NCI-H2107 treated with DMSO at 0.1 percent for 48 hours (cell line): Measurements from ENCODE around the gene CALD1.

Experiments used
- DNase-seq: peaks from one replicate; lab custom pipeline; 2025; ENCODE audit not compliant: unreplicated experiment; lab: John Stamatoyannopoulos, UW

The CALD1 gene

DNA sequence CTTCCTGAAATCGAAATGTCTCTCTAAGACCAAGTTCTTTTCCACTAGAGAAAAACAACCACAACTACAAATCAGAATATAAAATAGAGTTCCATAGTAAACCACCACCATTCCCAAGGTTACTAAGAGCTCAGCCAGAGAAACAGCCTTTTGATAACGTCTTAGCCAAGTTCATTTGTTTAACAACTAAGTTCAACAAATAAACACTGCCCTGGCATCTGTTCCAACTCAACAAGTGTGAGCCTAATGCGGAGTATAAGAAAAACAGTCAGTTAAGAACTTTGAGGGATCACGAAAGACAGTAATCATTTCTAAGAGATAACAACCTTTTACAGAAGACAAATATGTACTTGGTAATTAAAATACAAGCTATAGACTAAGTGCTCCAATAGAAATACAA, 77.3 kb downstream of the CALD1 start:
- no peak for DNase-seq

DNA sequence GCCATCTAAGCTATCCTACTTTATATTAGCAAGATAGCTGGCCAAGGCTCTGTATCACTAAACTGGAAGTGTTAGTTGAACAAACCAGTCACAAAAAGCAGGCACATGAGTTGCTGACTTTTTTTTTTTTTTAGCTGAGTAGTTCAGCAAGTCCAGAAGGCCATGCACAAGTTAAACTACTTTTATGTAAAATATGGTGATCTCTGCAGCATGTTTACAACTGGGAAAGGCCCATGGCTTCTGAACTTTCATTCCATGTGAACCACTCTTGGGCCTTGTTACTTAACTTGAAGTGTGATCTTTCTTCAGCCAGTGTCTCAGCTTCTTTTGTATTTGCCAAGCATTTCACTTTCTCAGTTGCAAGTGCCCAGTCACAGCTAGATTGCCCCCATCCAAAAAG, 78.5 kb downstream of the CALD1 start:
- DNase-seq, result no peak

DNA sequence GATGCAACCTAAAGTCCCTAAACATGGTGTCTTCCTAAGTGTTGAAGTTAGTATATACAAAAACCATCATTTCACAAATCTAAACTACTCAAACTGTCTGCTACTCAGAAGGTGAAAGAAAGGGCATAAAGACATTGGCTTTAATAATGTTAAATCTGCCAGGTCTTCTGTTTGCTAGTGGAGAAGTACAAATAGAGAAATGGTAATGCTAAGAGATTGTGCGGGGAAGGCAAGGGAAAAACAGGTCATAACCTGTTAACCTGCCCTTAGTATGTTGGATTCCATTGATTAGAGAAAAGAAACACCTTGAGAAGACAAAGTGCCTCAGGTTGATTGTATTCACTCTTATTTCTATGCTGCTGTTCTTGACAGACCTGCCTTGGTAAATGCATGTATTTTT, 80.3 kb downstream of the CALD1 start:
- DNase-seq, result no peak

DNA sequence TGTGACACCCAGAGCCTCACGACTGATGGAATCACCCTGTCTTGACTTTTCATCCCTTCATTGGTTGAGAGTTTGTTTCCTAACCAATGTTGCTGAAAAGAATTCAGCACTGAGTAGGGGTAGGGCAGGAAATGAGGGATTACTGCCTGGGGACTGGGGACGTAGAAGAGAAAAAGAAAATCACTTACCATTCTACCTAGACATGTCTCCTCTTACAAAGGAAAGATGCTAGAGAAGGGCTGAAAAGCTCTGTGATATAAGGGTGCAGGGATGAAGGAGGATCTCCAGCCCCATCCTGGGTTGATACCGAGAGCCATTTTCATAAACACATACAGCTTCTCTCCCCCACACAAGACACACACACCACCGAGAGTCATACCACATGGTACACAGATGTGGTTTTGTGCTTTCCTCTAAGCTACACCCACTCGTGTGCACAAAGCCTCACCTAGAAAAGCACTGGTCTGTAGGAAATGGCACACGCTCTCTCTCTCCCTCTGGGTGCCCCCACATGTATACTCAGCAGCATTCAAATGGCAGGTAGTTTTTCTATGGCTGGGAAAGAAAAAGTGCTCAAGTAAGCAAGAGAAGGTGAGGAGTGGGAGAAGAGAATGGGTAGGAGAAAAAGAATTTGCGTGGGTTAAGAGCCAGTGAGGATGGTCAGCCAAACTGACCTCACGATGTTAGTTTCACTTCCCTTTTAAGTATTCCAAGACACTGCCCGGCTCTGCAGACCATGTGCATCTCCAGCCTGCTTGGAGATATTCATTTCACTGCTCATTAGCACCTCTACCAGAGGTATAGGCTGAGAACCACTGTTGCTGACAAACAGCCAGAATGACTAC, 85.8 kb downstream of the CALD1 start:
- DNase-seq, result no peak

DNA sequence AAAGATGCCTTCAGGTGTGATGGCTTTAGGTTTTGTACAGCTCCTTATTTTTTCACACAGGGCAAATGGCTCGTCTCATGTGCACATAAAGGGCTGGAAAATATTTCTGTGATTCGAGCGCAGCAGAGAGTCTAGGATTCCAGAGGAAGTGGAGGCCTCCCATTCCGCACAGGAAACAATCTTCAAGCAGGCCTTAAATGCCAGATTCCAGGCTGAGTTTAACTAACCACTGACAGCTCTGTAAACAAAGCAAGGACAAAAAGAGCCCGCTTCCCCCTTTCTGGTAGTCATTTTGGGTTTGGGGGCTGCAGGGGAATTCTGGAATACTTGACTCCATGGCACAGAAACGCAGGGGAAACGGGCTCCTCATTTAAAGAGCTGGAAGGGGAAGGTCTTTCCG, 87.2 kb downstream of the CALD1 start:
- DNase-seq, result no peak

DNA sequence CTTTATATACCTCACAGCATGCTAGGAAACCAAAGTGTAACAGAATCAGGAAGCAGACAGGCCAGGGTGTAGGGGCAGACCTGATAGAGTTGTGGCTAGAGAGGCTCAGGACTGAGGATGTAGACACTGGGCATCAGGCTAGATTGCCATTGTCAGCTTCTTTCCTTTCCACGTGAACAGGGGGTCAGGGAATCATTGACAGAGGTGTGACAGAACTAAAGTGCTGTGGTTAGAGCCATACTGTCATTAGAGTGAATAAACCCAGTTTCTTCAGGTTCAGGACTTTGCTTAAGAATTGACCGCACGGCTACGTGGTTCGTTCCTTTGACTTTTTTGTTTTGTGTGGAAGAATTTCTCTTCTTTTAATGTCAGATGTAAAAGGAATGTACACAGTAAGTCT, 90.7 kb downstream of the CALD1 start:
- DNase-seq, result no peak

DNA sequence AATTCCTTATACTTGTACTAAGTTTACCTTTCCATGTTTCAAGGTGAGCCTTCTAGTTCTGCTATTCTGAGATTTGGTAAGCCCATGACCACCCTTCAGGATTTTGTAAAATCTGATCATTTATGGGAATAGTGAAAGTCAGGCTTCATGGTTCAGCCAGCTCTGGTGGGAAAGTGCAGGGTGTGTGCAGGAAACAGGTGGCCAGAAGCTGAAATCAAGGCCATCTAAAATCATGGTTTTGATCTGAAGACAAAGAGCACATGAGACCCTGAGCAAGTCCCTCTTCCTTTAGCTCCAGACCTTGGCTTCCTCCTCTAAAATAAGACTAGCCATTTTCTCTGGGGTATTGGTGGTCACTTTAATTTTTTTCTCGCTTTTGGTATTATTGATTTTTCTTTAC, 91.3 kb downstream of the CALD1 start:
- no peak for DNase-seq

DNA sequence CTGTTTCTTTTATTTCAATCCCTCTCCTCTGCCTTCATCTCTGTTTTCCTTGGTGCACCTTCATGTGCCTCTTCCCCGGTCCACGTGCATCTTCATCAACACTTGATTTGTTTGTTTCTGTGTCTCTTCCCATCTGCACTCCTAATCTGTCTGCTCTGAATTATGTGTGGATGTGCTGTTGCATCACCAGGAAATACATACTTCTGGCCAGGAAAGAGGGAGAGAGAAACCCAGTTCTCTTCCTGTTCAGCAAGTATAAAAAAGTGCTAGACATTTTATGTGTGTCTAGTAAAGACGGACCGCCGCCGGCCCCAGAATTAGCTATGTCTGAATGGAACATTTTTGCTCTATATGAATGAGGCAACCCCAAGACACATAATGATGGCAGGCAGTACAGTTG, 93.8 kb downstream of the CALD1 start:
- no peak for DNase-seq

DNA sequence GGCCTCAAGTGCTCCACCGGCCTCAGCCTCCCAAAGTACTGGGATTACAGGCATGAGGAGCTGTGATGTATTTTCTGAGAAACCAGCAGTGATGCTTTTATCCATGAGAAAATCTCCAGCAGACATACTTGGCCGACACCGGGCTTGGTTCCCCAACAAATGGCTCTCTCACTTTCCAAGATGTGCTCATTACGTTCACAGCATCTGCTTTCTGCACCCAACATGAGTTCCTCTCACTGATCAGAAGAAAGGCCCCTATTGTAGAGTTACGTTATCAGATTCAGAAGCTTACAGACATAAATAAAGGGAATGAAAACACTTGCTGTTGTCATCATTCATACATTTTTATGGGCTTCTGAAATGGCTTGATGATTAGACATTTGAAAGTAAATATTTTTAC, 95.0 kb downstream of the CALD1 start:
- DNase-seq, result no peak

DNA sequence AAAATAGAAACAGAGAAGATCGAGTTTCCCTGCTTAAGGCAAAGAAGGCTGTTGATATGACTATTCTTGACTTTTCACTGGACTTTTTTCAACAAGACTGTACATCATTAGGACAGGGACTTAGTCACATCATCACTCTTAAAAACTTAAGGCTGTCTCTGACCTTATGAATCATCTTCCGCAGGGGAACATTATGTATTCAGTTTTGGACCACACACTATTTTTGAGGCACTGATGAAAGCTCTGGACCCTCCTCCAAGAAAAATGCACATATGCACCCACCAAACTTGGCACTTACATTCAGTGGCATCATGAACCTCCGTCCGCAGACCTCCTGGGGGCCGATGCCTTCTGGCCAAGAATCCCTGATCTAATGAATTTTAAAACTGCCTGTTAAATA, 96.4 kb downstream of the CALD1 start:
- DNase-seq, result no peak

DNA sequence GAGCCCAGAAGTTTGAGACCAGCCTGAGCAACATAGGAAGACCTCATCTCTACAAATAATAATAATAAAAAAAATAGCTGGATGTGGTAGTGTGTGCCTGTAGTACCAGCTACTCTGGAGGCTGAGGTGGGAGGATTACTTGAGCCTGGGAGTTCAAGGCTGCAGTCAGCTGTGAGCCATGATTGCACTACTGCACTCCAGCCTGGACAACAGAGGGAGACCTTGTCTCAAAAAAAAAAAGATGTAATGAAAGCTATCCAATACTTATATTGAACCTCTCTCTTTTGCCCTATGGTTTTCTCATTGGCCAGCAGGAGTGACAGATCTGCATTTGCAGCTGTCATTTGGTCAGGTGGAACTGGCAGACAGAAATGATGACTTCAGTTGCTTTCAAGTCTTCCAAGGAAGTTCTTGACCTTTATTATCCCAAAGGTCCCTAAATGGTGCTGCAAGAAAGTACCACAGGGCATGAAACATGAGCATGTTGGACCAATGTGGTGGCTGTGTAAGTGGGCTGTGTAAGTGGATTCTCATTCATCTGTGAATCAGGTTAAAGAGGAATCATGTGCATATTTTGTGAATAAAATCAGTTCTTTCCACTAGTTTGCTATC, 99.4 kb downstream of the CALD1 start:
- no peak for DNase-seq

DNA sequence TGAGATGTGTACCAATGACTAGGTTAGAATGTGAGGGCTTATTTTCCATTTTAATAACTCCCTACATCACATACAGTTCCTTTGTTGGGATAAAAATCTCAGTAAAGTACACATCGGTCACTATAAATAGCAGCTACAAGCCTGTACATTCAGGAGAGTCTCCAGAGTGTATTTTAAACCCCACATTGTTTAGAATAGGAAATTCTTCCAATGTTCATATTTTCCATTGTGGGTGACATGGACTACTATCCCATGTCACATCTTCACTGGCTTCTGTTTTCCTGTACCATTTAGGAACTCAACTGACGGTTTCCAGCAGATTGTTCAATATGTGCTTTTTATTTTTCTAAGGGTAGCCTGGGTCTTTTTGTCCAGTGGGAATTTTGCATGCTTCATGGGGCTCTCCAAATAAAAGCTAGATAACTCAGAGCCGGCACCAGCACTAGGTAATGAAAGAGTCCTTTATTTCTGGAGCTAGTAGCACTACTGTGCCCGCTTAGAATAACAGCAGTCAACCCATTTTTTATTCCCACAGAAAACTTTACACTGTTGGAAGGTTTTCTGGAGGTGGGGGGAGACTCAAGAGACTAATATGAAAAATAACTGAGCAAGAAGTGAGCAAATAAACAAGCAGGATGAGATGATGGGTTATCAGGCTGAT, 100.5 kb downstream of the CALD1 start:
- DNase-seq, result no peak

DNA sequence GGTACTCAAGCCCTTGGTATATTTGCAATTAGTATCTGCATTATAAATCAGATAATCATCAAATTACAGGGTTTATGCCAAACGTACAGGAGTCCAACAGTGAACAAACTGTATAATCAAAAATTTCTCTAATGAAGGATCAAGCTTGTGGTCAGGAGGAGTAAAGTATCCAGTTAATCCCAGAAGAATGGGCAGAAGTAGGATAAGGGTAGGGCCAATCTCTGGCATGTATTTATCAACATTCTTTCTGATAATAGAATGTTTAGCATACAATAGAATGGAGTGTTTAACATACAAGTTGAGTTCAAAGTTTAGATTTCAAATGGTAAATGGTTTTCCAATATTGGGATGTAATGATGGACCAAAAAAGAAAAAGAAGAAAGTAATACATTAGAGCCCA, 103.0 kb downstream of the CALD1 start:
- DNase-seq, result no peak

DNA sequence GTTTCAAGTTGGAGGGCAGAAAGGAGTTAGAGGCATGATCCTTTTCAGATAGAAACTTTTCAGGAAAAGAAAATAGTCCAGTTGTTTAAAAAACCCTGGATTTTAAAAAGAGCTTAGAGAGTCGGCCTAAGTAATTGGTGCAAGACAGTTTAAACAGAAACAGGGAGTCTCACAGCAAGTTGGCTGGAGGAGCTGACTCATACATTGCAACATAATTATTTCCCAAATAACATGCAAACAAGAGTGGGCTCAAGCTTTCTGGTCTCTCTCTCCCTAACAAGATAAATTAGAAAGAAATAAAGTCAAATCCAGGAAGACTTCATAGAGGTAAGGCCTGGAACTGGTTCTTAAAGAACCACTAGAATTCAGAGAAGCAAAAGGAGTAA, 106.5 kb downstream of the CALD1 start:
- no peak for DNase-seq

DNA sequence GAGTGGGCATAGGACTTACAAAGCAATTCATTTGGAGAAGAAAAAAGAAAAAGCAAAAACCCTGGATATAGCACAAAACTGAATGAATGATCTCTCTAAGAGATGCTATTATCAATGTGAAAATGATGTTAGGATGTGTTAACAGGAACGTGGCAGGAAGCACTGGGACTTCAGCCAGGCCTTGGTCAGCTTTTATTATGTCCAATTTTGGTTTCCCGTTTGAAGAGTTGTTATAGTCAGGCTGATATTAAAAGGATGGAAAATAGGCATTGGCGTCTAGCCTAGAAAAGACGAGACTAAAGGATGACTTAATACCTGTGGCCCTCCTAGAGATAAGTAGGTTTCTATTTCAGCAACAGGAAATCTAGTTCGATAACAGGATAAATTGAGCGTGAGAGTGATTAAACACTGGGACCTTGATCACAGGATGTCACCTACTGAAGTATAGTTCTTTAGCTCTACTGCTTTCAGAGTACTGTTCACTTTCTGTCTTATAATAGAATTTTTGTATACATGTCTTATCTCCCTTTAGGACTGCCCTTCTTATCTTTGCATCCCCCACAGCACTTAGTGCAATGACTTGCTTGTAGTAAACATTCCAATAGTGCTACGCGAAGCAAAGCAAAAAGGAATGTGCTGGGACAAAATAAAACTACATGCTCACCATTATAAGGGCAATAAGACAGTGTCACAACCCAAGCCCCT, 107.1 kb downstream of the CALD1 start:
- DNase-seq, result peak; percentile 15

DNA sequence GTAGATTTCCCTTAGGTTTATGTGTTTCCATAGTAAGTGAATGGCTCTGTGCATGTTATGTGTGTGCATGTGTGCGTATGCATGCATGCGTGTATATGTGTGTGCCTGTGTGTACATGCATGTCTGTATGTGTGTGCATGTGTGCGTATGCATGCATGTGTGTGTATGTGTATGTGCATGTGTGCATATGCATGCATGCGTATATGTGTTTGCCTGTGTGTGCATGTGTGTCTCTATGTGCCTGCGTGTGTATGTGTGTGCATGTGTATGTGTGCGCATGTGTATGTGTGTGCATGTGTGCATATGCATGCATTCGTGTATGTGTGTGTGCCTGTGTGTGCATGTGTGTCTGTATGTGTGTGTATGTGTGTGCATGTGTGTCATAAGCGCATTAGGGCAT, 108.1 kb downstream of the CALD1 start:
- no peak for DNase-seq

DNA sequence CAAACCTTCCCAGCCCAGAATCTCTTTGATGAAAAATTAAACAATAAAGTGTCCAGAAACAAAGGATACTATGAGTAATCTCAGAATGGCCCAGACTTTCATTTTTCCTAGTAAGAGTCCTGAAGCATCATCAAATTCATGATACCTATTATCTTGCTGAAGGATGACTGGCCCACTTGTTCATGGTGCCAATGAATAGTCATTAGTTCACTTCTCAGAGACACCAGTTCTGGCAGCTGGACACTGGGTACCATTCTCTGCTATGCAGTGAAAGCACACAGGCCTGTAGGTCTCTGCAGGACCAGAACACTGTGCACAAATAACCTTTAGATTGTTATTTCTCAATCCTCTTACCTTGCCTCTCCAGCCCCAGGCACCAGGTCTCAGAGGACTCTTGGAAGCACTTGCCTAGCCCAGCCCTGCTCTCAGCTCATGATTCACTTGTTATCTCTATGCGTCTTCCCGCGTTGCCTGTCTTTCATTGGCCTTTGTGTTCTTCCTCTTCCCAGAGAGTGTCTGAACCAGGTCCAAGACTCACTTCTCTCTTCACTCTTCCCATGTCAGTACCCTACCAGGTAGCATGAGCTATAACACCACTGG, 108.8 kb downstream of the CALD1 start:
- no peak for DNase-seq

DNA sequence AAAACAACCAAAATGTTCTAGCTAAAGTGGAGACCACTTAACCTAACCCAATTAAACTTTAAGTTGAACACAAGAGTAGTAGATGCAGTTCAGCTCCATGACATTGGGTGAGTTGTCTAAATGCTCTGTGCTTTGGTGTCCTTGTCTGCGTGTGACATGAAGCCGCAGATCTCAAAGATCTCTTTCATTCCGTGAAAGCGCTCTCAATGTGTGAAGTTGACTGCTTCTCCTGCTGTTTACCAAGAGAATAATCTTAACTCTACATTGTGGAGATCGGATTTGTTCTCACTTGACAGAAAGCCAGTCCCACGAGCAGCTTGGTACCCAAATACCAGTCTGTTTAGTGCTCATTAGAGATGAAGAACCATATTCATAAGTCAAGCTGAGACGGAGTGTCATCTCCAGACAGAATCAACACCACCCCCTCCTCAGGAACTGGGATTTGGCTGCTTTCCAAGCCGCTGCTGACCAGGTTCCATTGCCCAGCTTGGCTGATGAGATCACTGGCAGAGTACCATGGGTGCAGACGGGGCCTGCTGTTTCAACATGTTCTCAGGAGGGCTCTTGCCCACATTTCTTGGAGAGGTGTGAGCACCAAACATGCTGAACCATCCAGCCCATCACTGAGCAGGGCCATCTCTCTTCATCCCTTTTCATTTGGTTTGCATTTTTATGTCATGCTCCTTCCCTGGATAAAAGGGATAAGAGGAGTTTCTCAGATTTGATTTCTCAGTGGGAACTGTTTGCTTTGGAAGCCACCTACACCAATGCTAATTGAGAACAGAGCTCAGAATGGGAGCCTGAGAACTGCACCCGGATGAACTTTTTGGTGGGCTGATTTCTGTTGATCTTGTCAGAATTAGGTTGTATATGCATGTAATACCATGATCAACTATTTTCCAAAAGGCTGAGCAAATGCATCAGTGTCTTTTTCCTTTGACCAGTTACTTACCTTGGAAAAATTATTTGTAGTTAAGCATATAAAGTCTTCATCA, 111.1 kb downstream of the CALD1 start:
- DNase-seq, result no peak

DNA sequence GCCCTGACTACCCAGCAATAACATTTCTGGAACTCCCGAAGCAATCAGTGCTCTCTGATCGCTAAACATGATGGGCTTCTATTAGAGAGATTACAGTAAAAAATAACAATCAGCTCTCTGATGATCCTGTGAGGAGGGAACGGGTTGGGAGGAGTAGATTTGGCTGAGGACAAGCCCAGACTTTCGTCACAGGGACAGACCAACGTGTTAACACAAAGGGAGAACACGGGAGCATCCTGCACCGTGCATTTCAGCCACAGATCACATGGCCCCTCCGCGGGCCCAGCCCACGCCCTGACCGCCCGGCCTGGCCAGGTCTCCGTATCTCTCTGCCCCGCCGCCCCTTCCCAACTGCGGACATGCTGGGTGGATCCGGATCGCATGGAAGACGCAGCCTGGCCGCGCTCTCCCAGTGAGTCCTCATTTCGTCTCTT, 111.8 kb downstream of the CALD1 start:
- no peak for DNase-seq
